Left ventricle myocardium superior (tissue), 1 donor: ENCODE data around the gene ETFBKMT. TPM values are rescaled to one million over a fixed set of nuclear protein-coding genes. Genes with fewer than 3 reads are reported as not detected.
"Not testable (repeated sequence)": the region's sequence is repeated elsewhere in the genome, so short reads cannot be mapped to it uniquely, and the experiment has no call there.

Experiments used
- ATAC-seq: fragments of 200-7000 bp; cut with Tn5 transposase; one replicate; pipeline ENCODE4 v1.9.1; 2020; ENCODE audit warnings: mild to moderate bottlenecking, moderate library complexity
- DNase-seq: peaks from one replicate; pipeline ENCODE4 v3.0.0-alpha.2; 2020
- intact Hi-C: fragments of 100-400 bp; cut with micrococcal nuclease; formaldehyde crosslinking; loops from one replicate; pipeline ENCODE4 v1.11.0; 2022
- total RNA-seq: library from RNA; stranded (reverse); fragmentation: NEBNext Ultra II Directional; extraction: Animal tissue kit (Norgen Biotek cat#: 25700); gene quantifications from one replicate; pipeline ENCODE4 v1.2.1, GENCODE V29; 2021
- donor health status: DM: no; HTN: yes; CAD: no; lungs with severe emphysema.

Gene ETFBKMT
- total RNA-seq, 1 donor from 2014 or later = 7.9 TPM

DNA sequence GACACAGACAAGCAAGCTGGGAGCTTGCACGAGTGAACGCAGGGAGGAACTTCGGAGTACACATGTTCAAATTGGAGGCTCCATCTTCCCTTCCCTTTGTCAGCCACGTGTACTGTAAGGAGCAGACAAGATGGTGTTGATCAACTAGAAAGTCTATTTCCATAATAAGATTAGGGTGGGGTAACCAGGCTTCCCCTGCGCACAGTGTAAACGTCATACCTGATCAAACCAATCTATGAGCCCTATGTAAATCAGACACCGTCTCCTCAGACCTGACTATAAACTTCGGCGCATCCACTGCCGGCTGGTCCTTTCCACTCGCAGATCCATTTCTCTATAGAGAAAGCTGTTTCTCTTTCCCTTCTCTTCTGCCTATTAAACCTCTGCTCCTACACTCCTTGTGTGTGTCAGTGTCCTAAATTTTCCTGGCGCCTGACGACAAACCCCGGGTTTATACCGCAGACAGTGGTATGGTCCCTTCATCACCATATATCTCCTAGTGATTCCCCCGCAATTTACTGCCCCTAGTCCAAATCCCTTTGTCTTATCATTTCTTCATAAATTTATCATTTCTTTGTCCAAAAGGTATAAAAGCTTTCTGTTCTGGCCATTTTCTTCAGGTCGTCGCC, 7.5 kb upstream of the ETFBKMT start:
- ATAC-seq (no peak), DNase-seq (no peak)
- intact Hi-C loops = loop anchor here (10.0 kb wide), 1 partner anchor 653 kb away; no protein-coding TSS in a partner anchor

- ATAC-seq (no peak), DNase-seq (no peak)
- intact Hi-C loops = loop anchor here (10.0 kb wide), 1 partner anchor 650 kb away; no protein-coding TSS in a partner anchor
Observed at GRCh38 chr12:31655208-31655607, 4.3 kb upstream of the ETFBKMT start.

- intact Hi-C loops = loop anchor here (10.0 kb wide), 1 partner anchor 649 kb away; no protein-coding TSS in a partner anchor
- DNase-seq (no peak), ATAC-seq (no peak)
Observed at GRCh38 chr12:31655792-31656191, 3.7 kb upstream of the ETFBKMT start.

GRCh38 chr12:31658471-31659086, 909 bp upstream of the ETFBKMT start:
- ATAC-seq (peak; percentile 4), DNase-seq (no peak)
- intact Hi-C loops = loop anchor here (10.0 kb wide), 1 partner anchor 646 kb away; no protein-coding TSS in a partner anchor

DNA sequence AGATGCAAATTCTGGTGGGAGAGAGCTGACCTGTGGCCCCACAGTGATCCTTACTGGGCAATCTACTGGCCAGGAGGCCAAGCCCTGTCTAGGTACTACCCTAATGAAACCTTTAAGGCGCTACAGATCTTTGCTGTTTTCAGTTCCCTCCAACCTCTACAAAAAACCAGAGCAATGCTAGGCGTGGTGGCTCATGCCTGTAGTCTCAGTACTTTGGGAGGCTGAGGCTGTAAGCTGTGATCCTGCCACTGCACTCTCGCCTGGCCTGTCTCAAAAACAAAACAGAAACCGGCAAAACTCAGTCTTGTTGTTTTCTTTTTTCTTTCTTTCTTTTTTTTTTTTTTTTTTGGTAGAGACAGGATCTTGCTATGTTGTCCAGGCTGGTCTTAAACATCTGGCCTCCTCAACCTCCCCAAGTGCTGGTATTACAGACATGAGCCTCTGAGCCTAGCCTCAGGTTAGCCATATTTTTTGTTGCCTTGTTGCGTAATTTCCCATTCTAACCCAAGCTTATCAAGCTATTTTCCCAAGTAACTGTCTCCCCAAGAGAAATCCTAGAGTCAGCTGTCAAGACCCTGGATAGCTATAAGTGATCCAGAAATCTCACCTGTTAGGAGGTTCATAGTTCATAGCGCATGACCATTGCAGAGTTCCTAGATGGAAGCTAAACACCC, 2.8 kb downstream of the ETFBKMT start:
- intact Hi-C loops = no loop called here
- ATAC-seq = no peak
- no peak for DNase-seq

- ATAC-seq (no peak), DNase-seq (no peak)
- intact Hi-C loops = no loop called here
Observed at GRCh38 chr12:31663576-31663975, 4.1 kb downstream of the ETFBKMT start.

DNA sequence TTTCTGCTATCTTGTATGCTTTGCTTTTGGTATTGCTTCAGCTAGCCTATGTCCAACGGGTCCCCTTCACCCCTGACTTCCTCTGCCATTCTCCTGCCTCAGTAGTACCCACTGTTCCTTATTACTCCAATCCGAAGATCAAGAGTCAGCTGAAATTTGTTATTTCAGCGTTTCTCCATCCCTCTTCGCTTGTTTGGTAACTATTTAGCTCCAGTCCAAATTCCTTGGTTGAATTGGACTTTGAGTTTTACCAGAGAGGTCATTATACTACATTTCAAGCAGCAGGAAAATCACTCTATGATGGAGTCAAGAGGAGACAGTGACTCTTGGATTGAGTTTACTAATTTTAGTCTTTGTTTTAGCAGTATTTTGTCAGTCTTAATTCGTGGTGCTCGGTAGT, 4.5 kb downstream of the ETFBKMT start:
- intact Hi-C loops = no loop called here
- no peak for DNase-seq
- ATAC-seq = no peak

DNA sequence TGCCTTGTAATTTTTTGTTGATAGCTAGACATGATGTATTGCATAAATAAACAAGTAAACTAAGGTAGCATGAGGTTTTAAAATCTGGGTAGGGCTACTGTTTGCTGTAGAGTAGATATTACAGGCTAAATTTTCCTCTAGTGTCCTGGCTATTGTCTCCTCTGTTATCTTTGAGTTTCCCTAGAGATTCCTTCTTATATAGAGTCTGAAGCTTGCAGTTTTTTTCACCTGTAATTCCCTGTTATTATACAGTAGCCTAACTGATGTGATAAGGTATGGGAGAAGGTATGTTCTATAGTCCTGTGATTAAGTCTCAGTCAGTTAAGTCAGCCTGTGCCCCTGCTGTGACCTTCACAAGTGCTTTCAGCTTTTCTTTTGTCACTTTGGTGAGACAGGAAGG, 9.5 kb downstream of the ETFBKMT start:
- intact Hi-C loops = no loop called here
- DNase-seq (no peak), ATAC-seq (no peak)

- ATAC-seq, intact Hi-C loops, DNase-seq: not testable (repeated sequence)
Observed at GRCh38 chr12:31669582-31669981, 10.1 kb downstream of the ETFBKMT start.

DNA sequence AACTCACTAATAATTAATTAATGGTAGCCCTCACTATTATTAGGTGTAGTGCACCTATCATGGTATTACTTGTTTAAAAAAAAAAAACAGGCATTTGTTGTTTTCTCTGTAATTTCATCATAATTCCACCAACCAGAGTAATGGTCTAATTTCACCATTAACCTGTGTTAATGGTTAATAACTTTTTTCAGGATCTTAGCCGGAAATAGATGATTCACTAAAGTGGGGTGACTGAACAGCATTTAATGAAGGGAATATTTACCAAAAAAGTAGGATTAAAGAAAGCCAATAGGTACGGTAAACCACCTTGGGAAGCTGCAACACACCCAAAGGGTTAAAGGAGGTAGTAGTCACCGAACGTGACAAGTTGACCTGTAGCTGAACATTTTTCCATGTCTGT, 13.0 kb downstream of the ETFBKMT start:
- intact Hi-C loops = no loop called here
- ATAC-seq = no peak
- DNase-seq = no peak

GRCh38 chr12:31682136-31682962, 22.9 kb downstream of the ETFBKMT start:
- ATAC-seq (peak; percentile 74), DNase-seq (peak; percentile 37)
- intact Hi-C loops = loop anchor here (5.0 to 10.0 kb wide), 2 partner anchors 380 to 632 kb away; no protein-coding TSS in a partner anchor

DNA sequence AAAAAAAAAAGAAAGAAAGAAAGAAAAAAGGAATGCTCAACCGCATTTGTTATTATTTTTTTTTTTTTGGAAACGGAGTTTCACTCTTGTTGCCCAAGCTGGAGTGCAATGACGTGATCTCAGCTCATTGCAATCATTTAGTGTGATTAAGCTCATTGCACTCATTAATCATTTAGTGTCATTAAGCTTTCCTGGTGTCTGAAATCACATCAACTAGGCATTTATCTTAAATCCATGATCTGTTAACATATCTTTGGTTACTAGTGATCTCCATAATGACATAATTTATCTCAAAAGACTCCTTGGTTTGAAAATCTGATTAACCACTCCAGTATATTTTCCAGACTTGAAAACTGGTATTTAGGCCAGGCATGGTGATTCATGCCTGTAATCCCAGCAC, 26.3 kb downstream of the ETFBKMT start:
- ATAC-seq = no peak
- intact Hi-C loops = loop anchor here (10.0 kb wide), 1 partner anchor 629 kb away; no protein-coding TSS in a partner anchor
- DNase-seq = no peak

DNA sequence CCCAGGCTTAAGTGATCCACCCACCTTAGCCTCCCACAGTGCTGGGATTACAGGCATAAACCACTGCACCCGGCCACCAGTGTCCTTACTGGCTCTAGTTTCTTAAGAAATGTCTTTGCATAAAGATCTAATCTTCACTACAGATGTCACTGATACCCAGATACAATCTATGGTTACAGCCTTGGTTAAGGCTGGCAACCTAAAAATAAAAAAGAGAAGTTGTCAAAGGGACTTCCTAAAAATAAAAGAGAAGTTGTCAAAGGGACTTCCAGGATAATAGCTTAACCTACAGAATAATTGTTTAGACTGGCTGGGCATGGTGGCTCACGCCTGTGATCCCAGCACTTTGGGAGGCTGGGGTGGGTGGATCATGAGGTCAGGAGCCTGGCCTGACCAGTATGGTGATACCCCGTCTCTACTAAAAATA, 27.6 kb downstream of the ETFBKMT start:
- intact Hi-C loops = loop anchor here (10.0 kb wide), 1 partner anchor 628 kb away; no protein-coding TSS in a partner anchor
- ATAC-seq = peak; percentile 43
- no peak for DNase-seq

- ATAC-seq, DNase-seq: not testable (repeated sequence)
- intact Hi-C loops = loop anchor here (10.0 kb wide), 1 partner anchor 625 kb away; no protein-coding TSS in a partner anchor
Observed at GRCh38 chr12:31689921-31690320, 30.4 kb downstream of the ETFBKMT start.

DNA sequence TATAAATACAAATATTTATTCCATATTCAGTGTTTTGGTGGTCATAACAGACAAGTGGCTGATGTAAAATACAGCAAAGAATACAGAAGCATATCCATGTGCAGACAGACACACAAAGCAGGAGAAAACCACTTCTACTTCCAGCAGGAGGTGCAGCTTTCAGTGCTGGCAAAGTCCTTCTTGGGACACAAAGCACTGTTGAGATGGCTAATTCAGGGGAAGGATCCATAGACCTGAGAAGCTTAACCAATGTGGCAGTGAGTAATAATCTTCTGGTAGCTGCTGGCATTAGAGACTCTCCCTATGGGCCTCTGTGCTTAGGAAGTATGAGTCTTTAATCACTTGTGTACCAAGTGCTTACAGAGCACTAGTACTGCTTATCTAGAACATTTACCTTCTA, 42.6 kb downstream of the ETFBKMT start:
- ATAC-seq = no peak
- DNase-seq = no peak
- intact Hi-C loops = no loop called here

DNA sequence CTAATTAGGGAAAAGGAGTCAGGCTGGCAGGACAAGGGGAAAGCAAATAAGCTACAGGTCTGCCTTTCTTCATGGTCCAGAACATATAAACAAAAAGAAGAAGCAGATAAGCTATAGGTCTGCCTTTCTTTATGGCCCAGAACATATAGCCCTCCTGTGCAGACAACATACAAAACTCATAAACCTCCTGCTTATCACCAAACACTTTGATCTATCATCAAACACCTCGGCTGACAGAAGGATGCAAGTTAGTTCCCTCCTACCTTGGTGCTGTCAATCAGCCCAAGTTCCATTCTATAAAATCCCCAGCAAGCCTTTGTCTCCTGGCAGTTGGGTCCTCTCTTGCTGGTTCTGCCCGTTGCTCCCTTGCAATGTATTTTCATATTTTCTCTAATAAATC, 46.1 kb downstream of the ETFBKMT start:
- intact Hi-C loops = no loop called here
- DNase-seq (no peak), ATAC-seq (no peak)

GRCh38 chr12:31708118-31708517, 48.6 kb downstream of the ETFBKMT start:
- DNase-seq, intact Hi-C loops, ATAC-seq: not testable (repeated sequence)

DNA sequence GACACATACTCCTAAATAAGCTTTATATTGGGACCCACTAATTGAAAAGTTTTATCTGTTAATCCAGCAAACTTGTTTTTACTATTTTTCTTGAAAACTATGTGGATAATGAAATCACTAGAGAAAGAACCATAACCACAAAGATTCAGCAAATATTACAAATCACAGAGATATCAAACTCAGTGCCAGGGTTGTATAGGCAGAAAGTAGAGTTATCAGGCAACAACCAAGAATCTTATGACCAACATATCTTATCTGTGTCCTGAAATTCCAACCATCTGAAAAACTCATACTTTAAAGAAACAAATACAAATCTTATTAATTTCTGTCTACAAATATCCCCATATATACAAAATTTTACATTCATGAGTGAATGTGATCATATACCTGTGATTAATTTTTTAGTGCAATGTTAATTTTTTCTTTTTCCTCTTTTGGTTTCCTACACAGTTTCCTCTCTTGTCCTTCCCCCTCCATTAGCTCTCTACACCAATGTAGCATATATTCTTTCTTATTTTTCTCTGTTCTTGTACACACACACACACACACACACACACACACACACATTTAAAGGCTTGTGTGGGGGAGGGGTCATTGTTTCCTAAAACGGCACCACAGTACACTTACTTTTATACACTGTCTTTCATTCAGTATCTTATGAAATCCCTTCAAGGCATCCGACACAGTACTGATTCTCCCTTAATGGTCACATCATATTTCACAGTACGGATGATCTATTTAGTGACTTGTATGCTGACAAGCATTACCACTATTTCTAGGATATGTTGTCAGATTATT, 50.7 kb downstream of the ETFBKMT start:
- ATAC-seq (no peak), DNase-seq (no peak)
- intact Hi-C loops = no loop called here
